Spleen (tissue), 11 donors: ENCODE results near the gene TMEM120A. TPM values are rescaled to one million over a fixed set of nuclear protein-coding genes. Genes with fewer than 3 reads are reported as not detected.

Experiments
- DNase-seq: peaks from one replicate; pipeline ENCODE4 v3.0.0-alpha.2; 2020
- H3K27ac ChIP-seq, 8 donors: fragments of 200-600 bp; sonication (generic) in 7 of 8; 1 replicate in 4 of 8; 2 replicates in 4 of 8; pipeline versions ENCODE4 v1.5.0 to v1.8.0; 2016 to 2021; ENCODE audit warnings: inconsistent platforms in 4 of 8, mild to moderate bottlenecking in 4 of 8, moderate library complexity in 1 of 8
- H3K27me3 ChIP-seq, 7 donors: fragments of 200-600 bp; sonication (generic) in 6 of 7; replicated peaks in 1 of 7; 1 replicate in 4 of 7; 2 replicates in 3 of 7; pipeline versions ENCODE4 v1.5.0 to v1.8.0; 2016 to 2021; ENCODE audit warnings: inconsistent platforms in 3 of 7, mild to moderate bottlenecking in 1 of 7
- H3K36me3 ChIP-seq, 6 donors: fragments of 200-600 bp; sonication (generic) in 5 of 6; 1 replicate in 4 of 6; 2 replicates in 2 of 6; pipeline versions ENCODE4 v1.5.0 to v1.8.0; 2016 to 2021; ENCODE audit warnings: inconsistent platforms in 2 of 6
- H3K4me1 ChIP-seq, 6 donors: fragments of 200-600 bp; sonication (generic) in 5 of 6; 1 replicate in 3 of 6; 2 replicates in 3 of 6; pipeline versions ENCODE4 v1.5.0 to v1.8.0; 2016 to 2021; ENCODE audit warnings: inconsistent platforms in 3 of 6
- H3K4me3 ChIP-seq, 8 donors: fragments of 200-600 bp; sonication (generic) in 7 of 8; 1 replicate in 4 of 8; 2 replicates in 4 of 8; pipeline versions ENCODE4 v1.5.0 to v1.8.0; 2016 to 2021; ENCODE audit warnings: inconsistent platforms in 4 of 8, mild to moderate bottlenecking in 4 of 8, moderate library complexity in 2 of 8
- H3K9me3 ChIP-seq, 8 donors: fragments of 200-600 bp; sonication (generic) in 7 of 8; 1 replicate in 4 of 8; 2 replicates in 4 of 8; pipeline versions ENCODE4 v1.5.0 to v1.8.0; 2016 to 2021; ENCODE audit warnings: inconsistent platforms in 4 of 8
- CTCF ChIP-seq, 11 experiments: fragments of 200-600 bp in 7 of 11; fragments of 450-650 bp in 4 of 11; sonication (generic) in 4 of 11; IDR thresholded peaks in 8 of 11; conservative IDR thresholded peaks in 3 of 11; 1 replicate in 7 of 11; 2 replicates in 4 of 11; pipeline versions ENCODE4 v1.4.0 to v1.8.0; 2016 to 2021; ENCODE audit warnings: antibody characterized with exemption in 11 of 11, inconsistent platforms in 4 of 11, mild to moderate bottlenecking in 1 of 11
- POLR2A ChIP-seq, 3 donors: fragments of 450-650 bp; IDR thresholded peaks; one replicate each; pipeline ENCODE4 v1.5.1; 2017; ENCODE audit warnings: antibody characterized with exemption in 3 of 3, mild to moderate bottlenecking in 1 of 3
- POLR2AphosphoS5 ChIP-seq, 3 donors: sonication (generic); formaldehyde crosslinking; IDR thresholded peaks; one replicate each; pipeline ENCODE4 v1.5.1; 2017; ENCODE audit warnings: antibody characterized with exemption in 3 of 3
- WGBS, 5 donors: extraction: QIAGEN DNeasy Blood & Tissue Kit in 3 of 5; methylation state at CpG; one replicate each; pipeline versions ENCODE4 v1.1.5 to v1.1.7; 2013 to 2018; 5-methylcytosine and 5-hydroxymethylcytosine counted together
- intact Hi-C: fragments of 100-400 bp; cut with DNase I; formaldehyde crosslinking; loops from one replicate; pipeline ENCODE4 v1.15.0; 2023; ENCODE audit warnings: low total_unique reads
- polyA plus RNA-seq, 3 donors: library from polyadenylated mRNA; stranded (reverse); fragments of 200-250 nt; gene quantifications; one replicate each; pipeline ENCODE4 v1.2.1, GENCODE V29; 2013
- total RNA-seq, 7 donors: library from RNA; depleted of rRNA in 3 of 7; stranded (reverse); fragments of >200 nt in 3 of 7; fragmentation: NEBNext Ultra II Directional in 4 of 7; extraction: Animal tissue kit (Norgen Biotek cat#: 25700) in 4 of 7; gene quantifications; one replicate each; pipeline versions ENCODE4 v1.1.0 to v1.2.1, GENCODE V29; 2016 to 2021
- donor health status: healthy with polysubstance abuse.
- donor health status: DM: no; HTN: no; CAD: no; lungs with moderate emphysema.
- donor health status: DM: no; HTN: no; CAD: no.
- donor health status: Bipolar disorder and iron deficiency.
- donor health status: healthy.
- donor health status: DM: no; HTN: no; CAD: no.
- donor health status: DM: yes; HTN: yes; CAD: no.

Gene TMEM120A
- total and polyA plus RNA-seq, 10 donors, result 24.9 to 66.2 (median 46.6) TPM

GRCh38 chr7:75979759-75980429 is 14.5 kb downstream of the TMEM120A start:
- 69 to 82% (median 79%) methylated on average over 18 to 22 of the region's 22 CpGs for WGBS, 5 donors
- DNase-seq, result peak; percentile 88
- peaks cover 0 to 97% (median 58%) of the 10 kb centered on the region in 6 donors for H3K36me3 ChIP-seq

DNA sequence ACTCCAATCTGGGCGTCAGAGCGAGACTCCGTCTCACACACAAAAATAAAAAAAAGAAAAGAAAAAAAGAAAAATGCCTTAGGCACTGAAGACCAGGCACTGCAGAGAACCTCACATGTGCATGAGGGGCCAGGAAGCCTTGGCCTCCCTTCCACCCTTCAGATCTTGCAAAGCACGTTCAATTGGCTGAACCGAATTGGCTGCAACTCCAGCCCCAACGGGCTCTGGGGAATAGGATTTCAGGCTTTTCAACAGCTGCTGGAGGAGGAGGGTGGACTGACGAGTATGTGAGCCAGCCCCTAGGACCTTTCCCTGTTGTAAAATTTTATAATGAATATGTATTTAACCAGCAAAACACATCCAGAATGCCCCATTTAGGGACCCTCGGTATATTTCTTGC is 16.7 kb downstream of the TMEM120A start:
- intact Hi-C loops, result no loop called here
- no peak overlapping the region for H3K4me3 ChIP-seq
- WGBS, 5 donors, result 84 to 92% (median 90%) methylated on average over 8 of the region's 8 CpGs
- no peaks in the 10 kb centered on the region for H3K27me3 ChIP-seq
- no peak overlapping the region for H3K27ac ChIP-seq
- peaks cover 0 to 31% (median 17%) of the 10 kb centered on the region in 6 donors for H3K4me1 ChIP-seq
- TF ChIP-seq CTCF (IDR thresholded peaks at IDR 0.05 in 8 of 11, conservative IDR thresholded peaks at IDR 0.05 in 3 of 11) (no peak), POLR2A (IDR thresholded peaks at IDR 0.05) (no peak), POLR2AphosphoS5 (IDR thresholded peaks at IDR 0.05) (no peak)
- no peak for DNase-seq
- H3K36me3 ChIP-seq, result peaks cover 0 to 96% (median 50%) of the 10 kb centered on the region in 6 donors
- H3K9me3 ChIP-seq, result no peaks in the 10 kb centered on the region

More at GRCh38 chr7:75979759-75980429, 14.5 kb downstream of the TMEM120A start:
- Histone ChIP-seq H3K9me3 (no peaks in the 10 kb centered on the region), H3K4me3 (no peak overlapping the region), H3K4me1 (peaks cover 0 to 31% (median 15%) of the 10 kb centered on the region in 6 donors), H3K27ac (peak overlapping the region in 6 of 8 donors; percentile 7 to 75 (median 68)), H3K27me3 (no peaks in the 10 kb centered on the region)
- TF ChIP-seq POLR2AphosphoS5 (IDR thresholded peaks at IDR 0.05) (peak; percentile 55 to 64 (median 63)), CTCF (IDR thresholded peaks at IDR 0.05 in 8 of 11, conservative IDR thresholded peaks at IDR 0.05 in 3 of 11) (no peak)
- intact Hi-C loops, result no loop called here

DNA sequence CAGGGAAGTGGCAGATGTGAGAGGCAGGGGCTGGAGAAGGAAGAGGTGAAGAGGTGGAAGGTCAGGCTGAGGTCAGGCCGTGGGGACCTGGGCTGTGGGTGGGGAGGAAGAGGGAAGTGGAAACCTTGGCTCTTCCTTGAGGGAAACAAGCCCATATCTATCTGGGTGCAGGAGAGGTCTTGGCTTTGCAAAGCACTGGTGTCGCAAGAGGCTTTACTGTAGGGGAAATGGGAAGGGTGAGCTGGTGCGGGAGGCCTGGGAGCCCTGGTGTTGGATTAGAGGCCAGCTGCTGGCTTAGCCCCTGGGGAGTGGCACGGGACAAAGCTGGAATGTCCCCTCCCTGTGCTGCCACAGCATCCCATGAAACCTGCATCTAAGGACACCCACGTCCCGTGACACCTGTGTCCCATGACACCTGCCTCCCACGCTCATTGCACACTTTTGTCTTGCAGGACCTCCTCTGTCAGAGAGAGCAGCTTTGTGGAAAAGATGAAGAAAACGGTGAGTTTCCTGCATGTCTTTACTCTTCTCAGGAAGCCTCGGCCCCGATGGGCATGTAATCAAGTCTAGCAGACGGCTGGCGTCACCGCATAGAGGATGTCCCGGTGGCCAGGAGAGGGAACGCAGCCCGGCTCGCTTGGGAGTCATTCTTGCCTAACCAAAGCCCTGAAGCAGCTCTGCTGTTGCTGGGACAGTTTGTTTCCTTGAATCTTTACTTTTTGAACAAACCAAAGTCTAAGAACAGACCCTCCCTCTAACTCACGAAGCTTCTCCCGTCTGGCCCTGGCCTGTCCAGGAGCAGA is 22.2 kb downstream of the TMEM120A start:
- TF ChIP-seq POLR2AphosphoS5 (IDR thresholded peaks at IDR 0.05) (peak in 2 of 3 donors; percentile 46 to 51), CTCF (IDR thresholded peaks at IDR 0.05 in 8 of 11, conservative IDR thresholded peaks at IDR 0.05 in 3 of 11) (peak in 1 of 11 experiments; percentile 8), POLR2A (IDR thresholded peaks at IDR 0.05) (no peak)
- Histone ChIP-seq H3K4me3 (no peak overlapping the region), H3K9me3 (no peaks in the 10 kb centered on the region), H3K4me1 (peaks cover 10 to 47% (median 32%) of the 10 kb centered on the region in 6 donors), H3K27ac (peak overlapping the region in 3 of 8 donors; percentile 32 to 51 (median 38)), H3K36me3 (peaks cover 0 to 83% (median 22%) of the 10 kb centered on the region in 6 donors), H3K27me3 (no peaks in the 10 kb centered on the region)
- 50 to 75% (median 61%) methylated on average over 19 of the region's 19 CpGs for WGBS, 5 donors
- intact Hi-C loops, result no loop called here
- DNase-seq, result peak; percentile 81
